ENCODE results near the gene THBS4. TPM values are rescaled to one million over a fixed set of nuclear protein-coding genes. Genes with fewer than 3 reads are reported as not detected.
A peak's percentile ranks its signal among the peaks of the same experiment; 100 is the strongest.

Gene THBS4
- total RNA-seq, 6 donors from 2014 or later = 0.44 to 3.9 (median 1.2) TPM; not detected in 1

GRCh38 chr5:80122579-80122978 is 87.4 kb downstream of the THBS4 start:
- Histone ChIP-seq H3K4me3 (no peak overlapping the region), H3K27ac (peak overlapping the region in 1 of 4 donors; percentile 39), H3K36me3 (no peaks in the 10 kb centered on the region), H3K9me3 (no peaks in the 10 kb centered on the region), H3K27me3 (no peaks in the 10 kb centered on the region), H3K4me1 (peaks cover 0 to 9% (median 5%) of the 10 kb centered on the region in 4 donors)
- ATAC-seq (ENCODE audit: low FRiP score in 2 of 2) = peak in 1 of 2 donors; percentile 63
- 43 to 46% methylated on average over 2 of the region's 2 CpGs for WGBS, 2 donors
- TF ChIP-seq POLR2AphosphoS5 (IDR thresholded peaks at IDR 0.05) (peak in 1 of 2 donors; percentile 24), EP300 (IDR thresholded peaks at IDR 0.05) (peak in 1 of 4 donors; percentile 39), POLR2A (IDR thresholded peaks at IDR 0.05) (no peak)
- DNase-seq = peak in 1 of 2 donors; percentile 57

GRCh38 chr5:80124121-80124918 is 89.2 kb downstream of the THBS4 start:
- ATAC-seq (ENCODE audit: low FRiP score in 2 of 2) (no peak), DNase-seq (peak in 1 of 2 donors; percentile 27)
- TF ChIP-seq EP300 (IDR thresholded peaks at IDR 0.05) (no peak), CTCF (IDR thresholded peaks at IDR 0.05) (no peak), POLR2AphosphoS5 (IDR thresholded peaks at IDR 0.05) (no peak), POLR2A (IDR thresholded peaks at IDR 0.05) (no peak)
- WGBS, 2 donors = 91 to 94% methylated on average over 6 to 9 of the region's 9 CpGs
- peaks cover 0 to 9% (median 5%) of the 10 kb centered on the region in 4 donors for H3K4me1 ChIP-seq
- no peaks in the 10 kb centered on the region for H3K27me3 ChIP-seq
- H3K27ac ChIP-seq = peak overlapping the region in 1 of 4 donors; percentile 57
- no peaks in the 10 kb centered on the region for H3K36me3 ChIP-seq
- no peak overlapping the region for H3K4me3 ChIP-seq
- H3K9me3 ChIP-seq = no peaks in the 10 kb centered on the region

- Histone ChIP-seq H3K4me1 (peaks cover 0 to 9% (median 5%) of the 10 kb centered on the region in 4 donors), H3K27ac (peak overlapping the region in 3 of 4 donors; percentile 40 to 57 (median 40)), H3K9me3 (no peaks in the 10 kb centered on the region), H3K4me3 (no peak overlapping the region), H3K27me3 (no peaks in the 10 kb centered on the region), H3K36me3 (no peaks in the 10 kb centered on the region)
- no peak for DNase-seq
- ATAC-seq (ENCODE audit: low FRiP score in 2 of 2) = peak in 1 of 2 donors; percentile 61
- TF ChIP-seq CTCF (IDR thresholded peaks at IDR 0.05) (no peak), EP300 (IDR thresholded peaks at IDR 0.05) (no peak), POLR2AphosphoS5 (IDR thresholded peaks at IDR 0.05) (no peak), POLR2A (IDR thresholded peaks at IDR 0.05) (no peak)
- WGBS, 2 donors = 81 to 88% methylated on average over 11 of the region's 11 CpGs
These were observed 90.1 kb downstream of the THBS4 start for GRCh38 chr5:80125022-80125961.

GRCh38 chr5:80125962-80126480 is 90.9 kb downstream of the THBS4 start:
- TF ChIP-seq POLR2AphosphoS5 (IDR thresholded peaks at IDR 0.05) (no peak), CTCF (IDR thresholded peaks at IDR 0.05) (peak in 2 of 6 experiments; percentile 15 to 23), POLR2A (IDR thresholded peaks at IDR 0.05) (no peak), EP300 (IDR thresholded peaks at IDR 0.05) (peak in 2 of 4 donors; percentile 25 to 76)
- DNase-seq (no peak), ATAC-seq (ENCODE audit: low FRiP score in 2 of 2) (peak; percentile 45 to 76)
- no peaks in the 10 kb centered on the region for H3K9me3 ChIP-seq
- peaks cover 0 to 9% (median 5%) of the 10 kb centered on the region in 4 donors for H3K4me1 ChIP-seq
- H3K27ac ChIP-seq = peak overlapping the region in 1 of 4 donors; percentile 36
- H3K36me3 ChIP-seq = no peaks in the 10 kb centered on the region
- H3K27me3 ChIP-seq = no peaks in the 10 kb centered on the region
- no peak overlapping the region for H3K4me3 ChIP-seq
- 64 to 73% methylated on average over 4 of the region's 4 CpGs for WGBS, 2 donors

All from upper lobe of left lung (tissue), 6 donors.